WTC11 (cell line): ENCODE results near the gene RFPL3.

ENCODE experiments used
- ESRRA ChIP-seq: sonication (generic); formaldehyde crosslinking; IDR thresholded peaks from 2 replicates; pipeline ENCODE4 v1.8.1; 2022; ENCODE audit warnings: mild to moderate bottlenecking, missing genetic modification reagents, borderline replicate concordance
- TF ChIP-seq, protein P1 (sequence below): fragments of 200-600 bp; IDR thresholded peaks from 2 replicates; pipeline ENCODE4 v1.8.0; 2022; ENCODE audit warnings: antibody characterized with exemption

DNA sequence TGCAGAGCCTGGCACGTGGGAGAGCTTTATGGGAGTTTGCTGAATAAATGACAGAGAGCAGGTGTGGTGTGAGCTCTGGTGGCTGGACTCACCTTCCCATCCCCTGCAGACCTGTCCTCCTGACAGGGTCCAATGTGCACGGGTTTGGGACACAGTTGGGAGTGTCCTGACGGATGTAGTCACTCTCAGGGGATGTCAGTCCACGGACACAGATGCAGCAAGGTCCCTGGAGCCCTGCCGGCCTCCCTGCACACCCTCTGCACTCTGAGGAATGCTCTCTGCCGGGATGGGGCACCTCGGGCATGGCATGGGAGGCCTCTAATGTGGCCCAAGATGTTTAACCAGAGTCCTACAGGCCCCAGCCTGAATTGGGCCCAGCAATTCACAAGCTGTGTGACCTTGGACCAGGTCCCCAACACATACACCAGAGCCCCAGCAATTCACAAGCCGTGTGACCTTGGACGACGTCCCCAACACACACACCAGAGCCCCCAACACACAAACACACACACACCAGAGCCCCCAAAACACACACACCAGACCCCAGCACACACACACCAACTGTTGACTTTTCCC lies 30.0 kb upstream of the RFPL3 start:
- TF ChIP-seq, protein P1, sequence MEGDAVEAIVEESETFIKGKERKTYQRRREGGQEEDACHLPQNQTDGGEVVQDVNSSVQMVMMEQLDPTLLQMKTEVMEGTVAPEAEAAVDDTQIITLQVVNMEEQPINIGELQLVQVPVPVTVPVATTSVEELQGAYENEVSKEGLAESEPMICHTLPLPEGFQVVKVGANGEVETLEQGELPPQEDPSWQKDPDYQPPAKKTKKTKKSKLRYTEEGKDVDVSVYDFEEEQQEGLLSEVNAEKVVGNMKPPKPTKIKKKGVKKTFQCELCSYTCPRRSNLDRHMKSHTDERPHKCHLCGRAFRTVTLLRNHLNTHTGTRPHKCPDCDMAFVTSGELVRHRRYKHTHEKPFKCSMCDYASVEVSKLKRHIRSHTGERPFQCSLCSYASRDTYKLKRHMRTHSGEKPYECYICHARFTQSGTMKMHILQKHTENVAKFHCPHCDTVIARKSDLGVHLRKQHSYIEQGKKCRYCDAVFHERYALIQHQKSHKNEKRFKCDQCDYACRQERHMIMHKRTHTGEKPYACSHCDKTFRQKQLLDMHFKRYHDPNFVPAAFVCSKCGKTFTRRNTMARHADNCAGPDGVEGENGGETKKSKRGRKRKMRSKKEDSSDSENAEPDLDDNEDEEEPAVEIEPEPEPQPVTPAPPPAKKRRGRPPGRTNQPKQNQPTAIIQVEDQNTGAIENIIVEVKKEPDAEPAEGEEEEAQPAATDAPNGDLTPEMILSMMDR: no peak
- TF ChIP-seq ESRRA (CRISPR knock-in tag): no peak
